Lower lobe of right lung (tissue), 2 donors: Measurements from ENCODE around the gene ITGA11. TPM values are rescaled to one million over a fixed set of nuclear protein-coding genes. Genes with fewer than 3 reads are reported as not detected.

Experiments used
- ATAC-seq, 2 donors: fragments of 200-7000 bp; cut with Tn5 transposase; one replicate each; pipeline ENCODE4 v1.9.1; 2020 to 2022; ENCODE audit warnings: mild to moderate bottlenecking in 2 of 2, moderate library complexity in 2 of 2
- DNase-seq: peaks from one replicate; pipeline ENCODE4 v3.0.0-alpha.2; 2020
- H3K27ac ChIP-seq: fragments of 200-600 bp; one replicate; pipeline ENCODE4 v1.8.0; 2022
- H3K27me3 ChIP-seq: fragments of 200-600 bp; one replicate; pipeline ENCODE4 v1.8.0; 2022; ENCODE audit warnings: low read depth
- H3K36me3 ChIP-seq: fragments of 200-600 bp; one replicate; pipeline ENCODE4 v1.8.0; 2022; ENCODE audit warnings: mild to moderate bottlenecking
- H3K4me1 ChIP-seq: fragments of 200-600 bp; one replicate; pipeline ENCODE4 v1.8.0; 2022
- H3K4me3 ChIP-seq: fragments of 200-600 bp; one replicate; pipeline ENCODE4 v1.8.0; 2022; ENCODE audit warnings: mild to moderate bottlenecking
- H3K9me3 ChIP-seq: fragments of 200-600 bp; one replicate; pipeline ENCODE4 v1.8.0; 2022
- CTCF ChIP-seq: fragments of 200-600 bp; IDR thresholded peaks from one replicate; pipeline ENCODE4 v1.8.0; 2022; ENCODE audit warnings: antibody characterized with exemption, mild to moderate bottlenecking
- intact Hi-C: fragments of 100-400 bp; cut with DNase I; formaldehyde crosslinking; loops from one replicate; pipeline ENCODE4 v1.11.0; 2022
- total RNA-seq: library from RNA; stranded (reverse); fragmentation: NEBNext Ultra II Directional; extraction: Animal tissue kit (Norgen Biotek cat#: 25700); gene quantifications from one replicate; pipeline ENCODE4 v1.2.1, GENCODE V29; 2021
- donor health status: DM: no; HTN: yes; CAD: no; lungs with severe emphysema.

Gene ITGA11
- total RNA-seq, 1 donor from 2014 or later, result 2.7 TPM

- peak; percentile 73 to 91 for ATAC-seq
- no peak overlapping the region for H3K4me3 ChIP-seq
- intact Hi-C loops, result no loop called here
- H3K4me1 ChIP-seq, result peaks cover 18% of the 10 kb centered on the region
- peak overlapping the region; percentile 49 for H3K27ac ChIP-seq
- no peaks in the 10 kb centered on the region for H3K36me3 ChIP-seq
- no peak for TF ChIP-seq CTCF
- H3K9me3 ChIP-seq, result no peaks in the 10 kb centered on the region
- no peaks in the 10 kb centered on the region for H3K27me3 ChIP-seq
- no peak for DNase-seq
Measured at GRCh38 chr15:68469162-68470048, 37.4 kb upstream of the ITGA11 start.

- no peaks in the 10 kb centered on the region for H3K9me3 ChIP-seq
- no peaks in the 10 kb centered on the region for H3K36me3 ChIP-seq
- peaks cover 18% of the 10 kb centered on the region for H3K4me1 ChIP-seq
- H3K27ac ChIP-seq, result no peak overlapping the region
- H3K27me3 ChIP-seq, result no peaks in the 10 kb centered on the region
- no peak overlapping the region for H3K4me3 ChIP-seq
- ATAC-seq (no peak), DNase-seq (no peak)
- no peak for TF ChIP-seq CTCF
- intact Hi-C loops, result no loop called here
Measured at GRCh38 chr15:68466876-68467275, 34.9 kb upstream of the ITGA11 start.

- peaks cover 18% of the 10 kb centered on the region for H3K4me1 ChIP-seq
- intact Hi-C loops, result no loop called here
- no peaks in the 10 kb centered on the region for H3K36me3 ChIP-seq
- ATAC-seq, result no peak
- H3K27me3 ChIP-seq, result no peaks in the 10 kb centered on the region
- DNase-seq, result no peak
- H3K9me3 ChIP-seq, result no peaks in the 10 kb centered on the region
- no peak overlapping the region for H3K4me3 ChIP-seq
- TF ChIP-seq CTCF, result no peak
- no peak overlapping the region for H3K27ac ChIP-seq
Measured at GRCh38 chr15:68465861-68466560, 34.0 kb upstream of the ITGA11 start.

- Histone ChIP-seq H3K27ac (no peak overlapping the region), H3K27me3 (no peaks in the 10 kb centered on the region), H3K36me3 (no peaks in the 10 kb centered on the region), H3K4me1 (peaks cover 7% of the 10 kb centered on the region), H3K4me3 (no peak overlapping the region), H3K9me3 (no peaks in the 10 kb centered on the region)
- intact Hi-C loops, result no loop called here
- ATAC-seq (no peak), DNase-seq (no peak)
- no peak for TF ChIP-seq CTCF
Measured at GRCh38 chr15:68464448-68465090, 32.6 kb upstream of the ITGA11 start.

- Histone ChIP-seq H3K4me3 (no peak overlapping the region), H3K9me3 (no peaks in the 10 kb centered on the region), H3K27me3 (no peaks in the 10 kb centered on the region), H3K36me3 (no peaks in the 10 kb centered on the region), H3K27ac (no peak overlapping the region), H3K4me1 (peaks cover 1% of the 10 kb centered on the region)
- intact Hi-C loops, result no loop called here
- no peak for TF ChIP-seq CTCF
- DNase-seq, result no peak
- ATAC-seq, result no peak
Measured at GRCh38 chr15:68463996-68464395, 32.0 kb upstream of the ITGA11 start.
